ENCODE measurements around the gene MATN1.

MATN1 gene

GRCh38 chr1:30732277-30732996, 9.1 kb upstream of the MATN1 start:
- H3K4me3 ChIP-seq (ENCODE audit: low read depth, low read length), result no peak overlapping the region
- no peak for TF ChIP-seq CTCF (IDR thresholded peaks at IDR 0.05; ENCODE audit: low read depth, low read length)

DNA sequence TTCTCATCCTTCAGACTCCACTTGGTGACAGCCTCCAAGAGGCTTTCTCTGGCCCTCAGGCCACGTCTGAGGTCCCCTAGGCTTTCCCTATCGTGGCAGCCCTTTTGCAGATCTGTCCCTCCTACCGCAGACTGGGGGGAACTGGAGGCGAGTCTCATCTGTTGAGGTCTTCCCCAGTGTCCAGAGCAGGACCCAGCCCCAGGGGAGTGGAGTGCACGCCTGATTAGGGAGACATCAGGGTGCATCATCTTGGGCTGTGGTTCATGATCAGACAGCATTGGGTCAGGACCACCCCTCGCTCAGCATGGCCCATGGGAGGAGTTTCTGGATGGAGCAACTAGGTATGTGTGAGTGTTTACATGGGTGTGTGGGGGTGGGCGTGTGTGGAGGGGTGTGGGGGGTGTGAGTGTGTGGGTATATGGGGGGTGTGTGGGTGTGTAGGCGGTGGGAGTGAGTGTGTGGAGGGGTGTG, 8.5 kb upstream of the MATN1 start:
- H3K4me3 ChIP-seq (ENCODE audit: low read depth, low read length), result no peak overlapping the region
- TF ChIP-seq CTCF (IDR thresholded peaks at IDR 0.05; ENCODE audit: low read depth, low read length), result no peak

DNA sequence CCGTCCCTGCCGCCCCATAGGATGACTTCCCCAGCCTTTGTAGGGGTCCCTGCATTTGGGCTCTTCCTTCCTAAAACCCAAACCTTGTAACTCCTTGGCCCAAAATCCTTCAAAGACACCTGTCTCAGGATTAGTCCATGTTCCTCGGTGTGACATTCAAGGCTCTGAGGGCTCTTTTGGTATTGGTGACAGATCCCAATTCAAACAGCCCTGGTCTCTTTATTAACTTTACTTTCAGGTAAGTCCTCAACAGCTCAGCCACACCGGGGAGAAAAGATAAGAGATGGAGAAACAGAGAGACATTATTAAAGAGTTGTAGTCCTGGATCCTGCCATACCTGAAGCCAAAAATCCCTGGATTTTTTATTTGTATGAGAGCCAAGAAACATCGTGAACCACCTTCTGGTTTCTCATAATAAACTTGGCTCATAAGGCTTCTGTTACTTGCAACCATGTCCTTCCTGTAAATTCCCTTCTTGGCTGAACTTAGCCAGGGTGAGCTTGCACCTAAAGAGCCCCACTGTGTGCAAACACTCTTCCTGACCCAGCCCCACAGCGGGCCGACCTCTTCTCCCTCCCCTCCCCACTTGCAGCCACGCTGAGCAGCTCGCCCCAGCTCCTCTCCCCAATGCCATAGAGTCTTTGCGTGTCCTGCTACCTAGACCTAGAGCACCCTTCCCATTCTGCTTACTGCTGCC, 7.9 kb upstream of the MATN1 start:
- H3K4me3 ChIP-seq (ENCODE audit: low read depth, low read length), result no peak overlapping the region
- TF ChIP-seq CTCF (IDR thresholded peaks at IDR 0.05; ENCODE audit: low read depth, low read length), result no peak

- no peak overlapping the region for H3K4me3 ChIP-seq (ENCODE audit: low read depth, low read length)
- no peak for TF ChIP-seq CTCF (IDR thresholded peaks at IDR 0.05; ENCODE audit: low read depth, low read length)
These were observed 7.1 kb upstream of the MATN1 start for GRCh38 chr1:30730346-30731108.

DNA sequence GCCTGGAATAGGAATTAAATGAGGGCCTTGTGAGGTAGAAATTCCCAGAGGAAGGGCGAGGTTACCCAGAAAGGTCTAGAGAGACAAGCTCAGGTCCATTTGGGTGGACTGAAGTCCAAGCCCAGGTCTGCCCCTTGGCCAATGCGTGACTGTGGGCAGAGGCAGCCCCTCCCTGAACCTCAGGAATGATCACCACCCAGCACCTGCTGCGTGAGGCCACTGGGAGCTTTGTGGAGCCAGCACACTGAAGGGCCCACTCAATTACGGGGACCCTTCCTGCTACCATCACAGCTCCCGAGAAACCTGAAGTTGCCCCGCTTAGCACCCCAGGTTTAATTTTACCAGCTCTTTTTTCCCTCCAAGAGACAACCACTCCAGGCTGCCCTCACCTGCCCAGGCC, 6.5 kb upstream of the MATN1 start:
- TF ChIP-seq CTCF (IDR thresholded peaks at IDR 0.05; ENCODE audit: low read depth, low read length), result no peak

DNA sequence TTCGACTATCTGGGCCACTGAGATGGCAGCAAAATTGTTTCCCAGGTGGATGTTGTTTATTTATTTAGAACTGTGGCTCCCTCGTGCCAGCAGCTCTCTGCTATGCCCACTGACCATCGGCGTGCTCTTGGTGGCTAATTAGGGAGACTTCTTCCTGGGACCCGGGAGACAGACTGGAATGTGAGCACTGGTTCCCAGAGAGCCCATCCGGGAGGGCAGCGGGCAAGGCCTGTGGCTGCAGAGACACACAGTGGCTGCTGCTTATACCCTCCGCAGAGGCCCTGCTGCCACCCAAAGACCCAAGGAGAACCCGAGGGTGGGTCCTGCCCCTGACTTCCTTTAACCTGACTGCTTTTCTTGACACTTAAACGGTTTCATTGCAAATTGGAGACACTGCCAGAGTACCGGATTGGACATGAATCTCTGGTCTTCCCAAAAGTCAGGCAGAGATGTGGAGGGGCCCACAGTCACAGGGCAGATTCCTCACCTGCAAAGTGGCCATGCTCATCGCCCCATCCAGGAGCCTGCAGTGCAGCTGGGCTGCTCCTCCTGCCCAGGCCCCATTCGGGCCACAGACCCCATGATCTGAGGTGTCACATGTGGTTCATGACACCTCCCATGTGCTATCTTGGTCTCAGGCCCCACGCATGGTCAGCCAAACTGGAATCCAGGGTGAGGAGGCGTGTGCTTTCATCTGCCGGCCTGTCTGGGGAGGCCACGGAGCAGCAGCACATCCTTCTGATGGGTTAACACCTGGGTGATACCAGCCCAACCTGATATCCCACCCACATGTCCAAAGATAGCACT, 5.7 kb upstream of the MATN1 start:
- H3K4me3 ChIP-seq (ENCODE audit: low read depth, low read length), result no peak overlapping the region
- no peak for TF ChIP-seq CTCF (IDR thresholded peaks at IDR 0.05; ENCODE audit: low read depth, low read length)

More for the DNA sequence above, 6.5 kb upstream of the MATN1 start:
- H3K4me3 ChIP-seq (ENCODE audit: low read depth, low read length), result no peak overlapping the region
